Measurements from ENCODE around the gene CDCA8.

CDCA8 gene

GRCh38 chr1:37703061-37703460 is 10.7 kb downstream of the CDCA8 start:
- in situ Hi-C loops (cut with HindIII; ENCODE audit: low pct_ligation_motif_present, low pct_unique_long_range_greater_than_20kb, low sequenced_read_pairs): no loop called here
- no peak for DNase-seq

- no peak for DNase-seq
- in situ Hi-C loops (cut with HindIII; ENCODE audit: low pct_ligation_motif_present, low pct_unique_long_range_greater_than_20kb, low sequenced_read_pairs): no loop called here
These were observed 12.7 kb downstream of the CDCA8 start for GRCh38 chr1:37704966-37705365.

DNA sequence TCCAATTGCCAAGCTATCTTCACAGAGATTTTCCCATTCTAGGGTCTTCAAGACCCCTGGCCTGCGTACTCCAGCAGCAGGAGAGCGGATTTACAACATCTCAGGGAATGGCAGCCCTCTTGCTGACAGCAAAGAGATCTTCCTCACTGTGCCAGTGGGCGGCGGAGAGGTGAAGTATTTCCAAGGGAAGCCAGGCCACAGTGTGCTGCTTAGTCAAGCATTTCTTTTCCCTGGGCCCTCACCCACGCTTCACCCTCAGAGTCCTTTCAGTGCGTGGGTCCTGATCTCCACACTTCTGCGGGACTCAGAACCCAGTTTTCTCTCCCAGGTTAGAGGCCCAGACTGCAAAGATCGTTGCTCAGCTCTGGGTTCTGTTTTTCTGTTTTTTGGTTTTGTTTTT is 13.1 kb downstream of the CDCA8 start:
- in situ Hi-C loops (cut with HindIII; ENCODE audit: low pct_ligation_motif_present, low pct_unique_long_range_greater_than_20kb, low sequenced_read_pairs): no loop called here
- no peak for DNase-seq

DNA sequence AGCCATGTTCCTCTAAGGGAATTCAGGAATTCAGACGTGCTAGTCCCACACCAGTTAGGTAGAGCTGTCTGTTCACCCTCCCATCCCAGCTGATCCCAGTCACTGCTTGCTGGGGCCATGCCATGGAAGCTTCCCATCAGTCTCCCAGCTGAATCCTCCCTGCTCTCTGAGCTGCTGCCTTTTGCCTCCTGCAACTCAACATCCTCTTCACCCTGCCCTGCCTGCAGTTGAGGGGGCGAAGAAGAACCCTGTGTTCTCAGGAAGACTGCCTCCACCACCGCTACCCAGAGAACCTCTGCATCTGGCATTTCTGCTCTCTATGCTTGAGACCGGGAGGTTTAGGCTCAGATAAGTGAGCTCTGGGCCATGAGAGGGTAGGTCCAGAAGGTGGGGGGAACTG is 16.2 kb downstream of the CDCA8 start:
- DNase-seq: no peak
- in situ Hi-C loops (cut with HindIII; ENCODE audit: low pct_ligation_motif_present, low pct_unique_long_range_greater_than_20kb, low sequenced_read_pairs): no loop called here

- DNase-seq: no peak
- in situ Hi-C loops (cut with HindIII; ENCODE audit: low pct_ligation_motif_present, low pct_unique_long_range_greater_than_20kb, low sequenced_read_pairs): no loop called here
These were observed 21.9 kb downstream of the CDCA8 start for GRCh38 chr1:37714226-37714625.

GRCh38 chr1:37714689-37715088 is 22.4 kb downstream of the CDCA8 start:
- in situ Hi-C loops (cut with HindIII; ENCODE audit: low pct_ligation_motif_present, low pct_unique_long_range_greater_than_20kb, low sequenced_read_pairs): no loop called here
- DNase-seq: no peak

GRCh38 chr1:37716321-37716720 is 24.0 kb downstream of the CDCA8 start:
- in situ Hi-C loops (cut with HindIII; ENCODE audit: low pct_ligation_motif_present, low pct_unique_long_range_greater_than_20kb, low sequenced_read_pairs): no loop called here
- no peak for DNase-seq

- in situ Hi-C loops (cut with HindIII; ENCODE audit: low pct_ligation_motif_present, low pct_unique_long_range_greater_than_20kb, low sequenced_read_pairs): no loop called here
These were observed 25.3 kb downstream of the CDCA8 start for GRCh38 chr1:37717631-37718030.

DNA sequence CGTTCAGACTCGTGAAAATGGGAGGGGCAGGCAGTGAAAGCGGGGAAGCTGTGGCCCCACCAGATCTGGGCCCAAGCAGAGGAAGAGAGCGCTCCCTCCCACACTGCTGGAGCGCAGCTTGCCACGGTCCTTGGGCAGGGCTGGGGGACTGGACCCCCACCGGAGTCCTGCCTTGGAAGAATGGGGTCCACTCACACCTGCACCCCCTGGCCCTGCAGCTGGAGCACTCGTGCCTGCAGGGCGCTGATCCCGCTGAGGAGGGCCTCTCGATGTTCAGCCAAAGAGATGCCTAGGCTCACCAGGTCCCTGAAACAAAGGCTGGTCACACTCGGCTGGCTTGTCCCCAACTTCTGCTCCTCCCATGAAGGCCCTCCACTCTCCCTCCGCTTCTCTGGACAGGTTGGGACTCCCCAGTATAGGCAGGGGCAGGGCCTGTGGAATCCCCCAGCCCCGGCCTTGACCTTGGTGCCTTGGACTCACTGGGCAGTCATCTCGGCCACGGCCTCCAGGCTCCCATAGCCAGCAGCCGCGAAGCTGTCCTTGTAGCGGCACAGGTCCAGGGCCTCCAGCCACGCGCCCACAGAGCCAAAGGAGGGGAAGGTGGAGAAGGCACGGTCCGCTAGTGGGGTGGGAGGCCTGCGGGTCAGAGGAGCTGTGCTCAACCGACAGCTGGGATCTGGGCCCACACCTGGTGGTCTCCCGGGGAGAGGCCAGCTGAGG is 26.0 kb downstream of the CDCA8 start:
- in situ Hi-C loops (cut with HindIII; ENCODE audit: low pct_ligation_motif_present, low pct_unique_long_range_greater_than_20kb, low sequenced_read_pairs): no loop called here
- DNase-seq: no peak

More at GRCh38 chr1:37717631-37718030, 25.3 kb downstream of the CDCA8 start:
- DNase-seq: no peak

- DNase-seq: no peak
- in situ Hi-C loops (cut with HindIII; ENCODE audit: low pct_ligation_motif_present, low pct_unique_long_range_greater_than_20kb, low sequenced_read_pairs): no loop called here
These were observed 26.7 kb downstream of the CDCA8 start for GRCh38 chr1:37718901-37719571.

DNA sequence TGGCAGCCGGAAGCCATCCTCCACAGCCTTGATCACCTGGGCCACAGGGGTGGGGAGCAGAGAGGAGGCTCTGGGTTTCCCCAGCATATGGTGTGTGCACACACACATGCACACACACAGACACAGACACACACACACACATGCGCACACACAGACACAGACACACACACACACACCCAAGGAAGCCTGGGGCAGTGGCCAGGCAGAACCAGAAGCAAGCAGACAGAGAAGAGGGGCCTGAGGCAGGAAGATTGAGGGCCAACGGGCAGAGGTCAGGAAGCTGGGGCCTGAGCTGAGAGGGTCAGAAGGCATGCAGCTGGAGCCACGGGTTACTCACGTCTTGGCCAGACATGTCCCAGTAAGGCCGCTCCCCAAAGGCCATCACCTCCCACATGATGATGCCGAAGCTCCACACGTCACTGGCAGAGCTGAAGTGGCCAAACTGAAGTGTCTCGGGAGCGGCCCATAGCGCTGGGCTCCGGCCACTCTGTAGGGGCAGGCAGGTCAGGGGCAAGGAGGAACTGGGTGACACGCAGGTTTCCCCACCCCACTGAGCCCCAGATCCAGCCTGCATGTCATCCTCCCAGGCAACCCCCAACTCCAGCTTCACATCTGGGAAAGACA is 27.4 kb downstream of the CDCA8 start:
- no peak for DNase-seq
- in situ Hi-C loops (cut with HindIII; ENCODE audit: low pct_ligation_motif_present, low pct_unique_long_range_greater_than_20kb, low sequenced_read_pairs): no loop called here

- in situ Hi-C loops (cut with HindIII; ENCODE audit: low pct_ligation_motif_present, low pct_unique_long_range_greater_than_20kb, low sequenced_read_pairs): no loop called here
- DNase-seq: no peak
These were observed 28.2 kb downstream of the CDCA8 start for GRCh38 chr1:37720231-37721130.

DNA sequence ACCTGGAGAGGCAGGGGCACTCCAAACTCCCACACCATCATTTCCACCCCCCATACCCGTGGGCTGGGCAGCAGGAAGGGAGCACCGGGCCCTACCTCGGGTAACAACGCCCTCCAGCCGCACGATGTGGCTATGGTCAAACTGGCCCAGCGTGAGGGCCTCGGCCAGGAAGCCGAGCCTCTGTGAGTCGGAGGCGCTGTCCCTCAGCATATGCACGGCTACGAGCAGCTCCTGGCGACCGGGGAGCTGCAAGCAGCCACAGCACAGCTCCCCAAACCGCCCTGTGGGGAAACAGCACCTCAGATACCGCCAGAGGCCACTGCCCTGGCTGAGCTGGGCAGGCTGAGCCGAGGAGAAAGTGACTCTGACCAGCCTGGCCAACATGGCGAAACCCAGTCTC is 29.2 kb downstream of the CDCA8 start:
- DNase-seq: no peak
- in situ Hi-C loops (cut with HindIII; ENCODE audit: low pct_ligation_motif_present, low pct_unique_long_range_greater_than_20kb, low sequenced_read_pairs): no loop called here

- in situ Hi-C loops (cut with HindIII; ENCODE audit: low pct_ligation_motif_present, low pct_unique_long_range_greater_than_20kb, low sequenced_read_pairs): no loop called here
These were observed 30.1 kb downstream of the CDCA8 start for GRCh38 chr1:37722181-37723071.

DNA sequence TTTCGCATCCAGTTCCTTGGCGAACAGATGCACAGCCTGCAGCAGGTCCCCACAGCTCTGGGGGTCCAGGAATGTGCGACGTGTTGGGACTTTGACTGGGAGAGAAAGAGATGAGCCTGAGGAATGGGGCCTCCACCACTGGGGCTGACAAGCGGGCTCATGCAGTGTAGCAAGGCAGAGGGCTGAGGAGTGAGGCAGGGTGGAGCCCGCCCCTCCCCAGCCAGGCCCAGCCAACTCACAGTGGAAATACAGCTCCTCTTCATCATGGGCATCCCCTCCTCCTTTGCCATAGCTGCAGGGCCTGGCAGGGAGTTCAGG is 30.7 kb downstream of the CDCA8 start:
- no peak for DNase-seq
- in situ Hi-C loops (cut with HindIII; ENCODE audit: low pct_ligation_motif_present, low pct_unique_long_range_greater_than_20kb, low sequenced_read_pairs): no loop called here

More at GRCh38 chr1:37722181-37723071, 30.1 kb downstream of the CDCA8 start:
- DNase-seq: no peak

GRCh38 chr1:37723390-37724078 is 31.2 kb downstream of the CDCA8 start:
- no peak for DNase-seq
- in situ Hi-C loops (cut with HindIII; ENCODE audit: low pct_ligation_motif_present, low pct_unique_long_range_greater_than_20kb, low sequenced_read_pairs): no loop called here

GRCh38 chr1:37724575-37724974 is 32.3 kb downstream of the CDCA8 start:
- in situ Hi-C loops (cut with HindIII; ENCODE audit: low pct_ligation_motif_present, low pct_unique_long_range_greater_than_20kb, low sequenced_read_pairs): no loop called here
- DNase-seq: no peak

Data from ACHN (cell line).